ENCODE measurements around the gene LYPD5.

Gene LYPD5

GRCh38 chr19:43786665-43787064, 15.6 kb downstream of the LYPD5 start:
- Mint-ChIP-seq H3K9me3 (no peaks in the 10 kb centered on the region), H3K4me1 (peaks cover 41% of the 10 kb centered on the region), H3K36me3 (no peaks in the 10 kb centered on the region), H3K27ac (no peak overlapping the region), H3K4me3 (no peak overlapping the region)
- ATAC-seq (no peak), DNase-seq (ENCODE audit: low spot score in 2 of 2) (no peak)

DNA sequence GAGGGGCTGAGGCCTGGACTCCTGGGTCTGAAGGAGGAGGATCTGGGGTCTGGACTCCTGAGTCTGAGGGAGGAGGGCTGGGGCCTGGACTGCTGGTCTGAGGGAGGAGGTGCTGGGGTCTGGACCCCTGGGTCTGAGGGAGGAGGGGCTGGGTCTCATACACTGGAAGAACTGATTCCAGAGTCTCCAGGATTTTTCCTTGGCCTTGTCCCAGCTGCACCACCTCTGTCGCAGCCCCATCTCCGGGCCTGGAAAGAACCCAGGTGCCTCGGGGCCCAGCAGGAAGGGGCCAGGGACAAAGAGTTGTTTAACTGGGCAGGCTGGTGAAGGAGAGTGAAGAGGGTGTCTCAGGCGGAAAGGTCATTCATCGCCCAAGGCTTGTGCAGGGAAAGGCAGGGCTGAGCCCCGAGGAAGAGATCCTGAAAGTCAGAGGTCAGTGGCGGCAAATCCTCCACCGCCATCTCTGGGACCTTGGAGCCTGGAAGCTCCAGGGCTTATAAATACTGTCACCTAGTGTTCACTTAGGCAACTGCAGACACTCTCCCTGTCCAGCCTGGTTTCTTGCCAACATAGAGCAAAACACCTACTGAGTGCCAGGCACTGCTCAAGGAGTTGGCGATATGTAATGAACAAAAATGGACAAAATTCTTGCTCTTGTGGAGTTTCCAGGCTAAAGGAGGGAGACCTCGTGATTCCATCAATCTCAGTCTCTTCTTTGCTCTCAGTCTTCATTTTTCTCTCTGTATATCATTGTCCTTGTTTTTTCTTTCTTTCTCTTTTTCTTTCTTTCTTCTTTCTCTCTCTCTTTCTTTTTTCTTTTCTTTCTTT, 17.1 kb downstream of the LYPD5 start:
- peaks cover 13% of the 10 kb centered on the region for H3K36me3 Mint-ChIP-seq
- H3K4me3 Mint-ChIP-seq: peak overlapping the region; percentile 78
- peak overlapping the region; percentile 94 for H3K27ac Mint-ChIP-seq
- no peaks in the 10 kb centered on the region for H3K9me3 Mint-ChIP-seq
- H3K4me1 Mint-ChIP-seq: peaks cover 51% of the 10 kb centered on the region
- DNase-seq (ENCODE audit: low spot score in 2 of 2) (peak in 1 of 2 donors; percentile 77), ATAC-seq (no peak)

GRCh38 chr19:43784241-43784980, 17.8 kb downstream of the LYPD5 start:
- H3K27ac Mint-ChIP-seq: peak overlapping the region; percentile 94
- peaks cover 57% of the 10 kb centered on the region for H3K4me1 Mint-ChIP-seq
- peak; percentile 31 for ATAC-seq
- no peaks in the 10 kb centered on the region for H3K9me3 Mint-ChIP-seq
- peak overlapping the region; percentile 78 for H3K4me3 Mint-ChIP-seq
- peaks cover 21% of the 10 kb centered on the region for H3K36me3 Mint-ChIP-seq
- DNase-seq (ENCODE audit: low spot score in 2 of 2): peak in 1 of 2 donors; percentile 77

GRCh38 chr19:43783636-43784035, 18.6 kb downstream of the LYPD5 start:
- peaks cover 28% of the 10 kb centered on the region for H3K36me3 Mint-ChIP-seq

DNA sequence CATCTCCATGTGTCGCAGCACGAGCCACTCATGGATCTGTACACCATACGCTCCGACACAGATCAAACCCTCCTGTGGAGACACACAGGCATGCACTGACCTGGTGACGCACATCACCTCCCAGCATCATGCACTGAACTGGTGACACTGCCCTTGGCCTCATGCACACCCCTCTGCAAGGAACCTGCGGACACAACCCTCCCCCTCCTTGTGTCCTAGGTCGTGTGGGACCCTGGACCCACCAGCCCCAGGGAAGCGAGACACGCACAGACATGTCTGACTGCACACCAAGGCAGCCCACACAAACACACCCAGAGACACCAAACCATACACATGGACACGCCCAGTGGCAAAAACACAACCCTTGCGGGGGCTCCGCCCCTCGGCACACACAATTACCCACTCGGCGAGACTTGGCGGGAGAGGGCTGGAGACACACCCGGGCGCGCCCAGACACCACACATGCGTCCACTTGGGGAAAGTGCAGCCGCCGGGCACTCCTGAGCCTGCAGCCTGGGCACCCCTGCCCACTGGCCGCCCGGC, 19.5 kb downstream of the LYPD5 start:
- Mint-ChIP-seq H3K4me1 (peaks cover 74% of the 10 kb centered on the region), H3K36me3 (peaks cover 35% of the 10 kb centered on the region)
- DNase-seq (ENCODE audit: low spot score in 2 of 2): no peak

More at GRCh38 chr19:43783636-43784035, 18.6 kb downstream of the LYPD5 start:
- peak overlapping the region; percentile 94 for H3K27ac Mint-ChIP-seq
- peak overlapping the region; percentile 78 for H3K4me3 Mint-ChIP-seq
- peaks cover 65% of the 10 kb centered on the region for H3K4me1 Mint-ChIP-seq
- no peak for ATAC-seq
- no peak for DNase-seq (ENCODE audit: low spot score in 2 of 2)
- H3K9me3 Mint-ChIP-seq: no peaks in the 10 kb centered on the region

GRCh38 chr19:43782311-43782660, 20.0 kb downstream of the LYPD5 start:
- Mint-ChIP-seq H3K4me1 (peaks cover 78% of the 10 kb centered on the region), H3K4me3 (peak overlapping the region; percentile 78), H3K36me3 (peaks cover 40% of the 10 kb centered on the region), H3K9me3 (no peaks in the 10 kb centered on the region), H3K27ac (peak overlapping the region; percentile 95)
- ATAC-seq (no peak), DNase-seq (ENCODE audit: low spot score in 2 of 2) (no peak)

More for the DNA sequence above, 19.5 kb downstream of the LYPD5 start:
- Mint-ChIP-seq H3K9me3 (no peaks in the 10 kb centered on the region), H3K4me3 (peak overlapping the region; percentile 78), H3K27ac (peak overlapping the region; percentile 95)
- no peak for ATAC-seq

DNA sequence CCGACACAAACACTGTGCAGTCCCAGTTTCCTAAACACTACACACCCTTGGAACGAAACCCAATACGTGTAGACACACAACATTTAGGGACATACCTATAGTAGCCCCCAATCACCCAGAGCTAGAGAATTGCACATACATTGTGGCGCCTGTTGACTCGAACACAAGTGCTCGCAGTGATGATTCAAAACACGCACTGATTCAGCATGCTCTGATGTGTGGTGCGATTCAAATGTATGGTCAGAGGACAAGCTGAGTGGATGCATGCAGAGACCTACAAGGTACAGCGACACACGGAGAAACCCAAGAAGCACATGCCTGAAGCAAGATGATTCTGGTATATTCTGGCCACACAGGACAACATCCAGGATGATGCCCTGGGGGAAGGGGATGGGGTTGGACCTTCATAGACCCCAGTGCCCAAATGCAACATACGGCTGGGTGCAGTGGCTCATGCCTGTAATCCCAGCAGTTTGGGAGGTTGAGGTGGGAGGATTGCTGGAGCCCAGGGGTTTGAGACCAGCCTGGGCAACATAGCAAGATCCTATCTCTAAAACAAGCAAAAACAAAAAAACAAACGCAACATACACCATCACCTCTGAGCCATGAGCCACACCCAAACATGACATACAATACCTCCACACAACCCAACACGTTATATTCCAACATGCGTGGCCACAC, 20.5 kb downstream of the LYPD5 start:
- Mint-ChIP-seq H3K9me3 (no peaks in the 10 kb centered on the region), H3K4me1 (peaks cover 84% of the 10 kb centered on the region), H3K4me3 (peak overlapping the region; percentile 78), H3K27ac (peak overlapping the region; percentile 95), H3K36me3 (peaks cover 45% of the 10 kb centered on the region)
- peak; percentile 74 for ATAC-seq
- DNase-seq (ENCODE audit: low spot score in 2 of 2): peak in 1 of 2 donors; percentile 68

GRCh38 chr19:43780706-43781525, 21.3 kb downstream of the LYPD5 start, which contains the start of gene KCNN4:
Gene KCNN4, minus strand, starts transcription at chr19:43780973. Its CDS starts 112 bp downstream, at chr19:43780861.
- peaks cover 53% of the 10 kb centered on the region for H3K36me3 Mint-ChIP-seq
- H3K27ac Mint-ChIP-seq: peak within 1 kb of the TSS; percentile 95
- ATAC-seq: peak; percentile 87
- DNase-seq (ENCODE audit: low spot score in 2 of 2): peak; percentile 49 to 86
- no peaks in the 10 kb centered on the region for H3K9me3 Mint-ChIP-seq
- peaks cover 92% of the 10 kb centered on the region for H3K4me1 Mint-ChIP-seq
- H3K4me3 Mint-ChIP-seq: peak within 1 kb of the TSS; percentile 78

GRCh38 chr19:43779820-43780219, 22.4 kb downstream of the LYPD5 start:
- H3K27ac Mint-ChIP-seq: peak overlapping the region; percentile 95
- ATAC-seq: no peak
- H3K4me3 Mint-ChIP-seq: peak overlapping the region; percentile 78
- no peak for DNase-seq (ENCODE audit: low spot score in 2 of 2)
- H3K9me3 Mint-ChIP-seq: no peaks in the 10 kb centered on the region
- H3K36me3 Mint-ChIP-seq: peaks cover 64% of the 10 kb centered on the region
- peaks cover 88% of the 10 kb centered on the region for H3K4me1 Mint-ChIP-seq

GRCh38 chr19:43779147-43779819, 23.0 kb downstream of the LYPD5 start:
- DNase-seq (ENCODE audit: low spot score in 2 of 2) (no peak), ATAC-seq (no peak)
- H3K4me3 Mint-ChIP-seq: peak overlapping the region; percentile 78
- peaks cover 69% of the 10 kb centered on the region for H3K36me3 Mint-ChIP-seq
- peak overlapping the region; percentile 95 for H3K27ac Mint-ChIP-seq
- no peaks in the 10 kb centered on the region for H3K9me3 Mint-ChIP-seq
- H3K4me1 Mint-ChIP-seq: peaks cover 83% of the 10 kb centered on the region

GRCh38 chr19:43778651-43779050, 23.6 kb downstream of the LYPD5 start:
- no peak for ATAC-seq
- Mint-ChIP-seq H3K36me3 (peaks cover 74% of the 10 kb centered on the region), H3K9me3 (no peaks in the 10 kb centered on the region), H3K4me3 (peak overlapping the region; percentile 78), H3K27ac (peak overlapping the region; percentile 52), H3K4me1 (peaks cover 77% of the 10 kb centered on the region)
- no peak for DNase-seq (ENCODE audit: low spot score in 2 of 2)

GRCh38 chr19:43777163-43777695, 25.0 kb downstream of the LYPD5 start:
- Mint-ChIP-seq H3K4me1 (peaks cover 64% of the 10 kb centered on the region), H3K9me3 (no peaks in the 10 kb centered on the region), H3K27ac (peak overlapping the region; percentile 52), H3K4me3 (peak overlapping the region; percentile 78), H3K36me3 (peaks cover 88% of the 10 kb centered on the region)
- no peak for DNase-seq (ENCODE audit: low spot score in 2 of 2)
- ATAC-seq: no peak

DNA sequence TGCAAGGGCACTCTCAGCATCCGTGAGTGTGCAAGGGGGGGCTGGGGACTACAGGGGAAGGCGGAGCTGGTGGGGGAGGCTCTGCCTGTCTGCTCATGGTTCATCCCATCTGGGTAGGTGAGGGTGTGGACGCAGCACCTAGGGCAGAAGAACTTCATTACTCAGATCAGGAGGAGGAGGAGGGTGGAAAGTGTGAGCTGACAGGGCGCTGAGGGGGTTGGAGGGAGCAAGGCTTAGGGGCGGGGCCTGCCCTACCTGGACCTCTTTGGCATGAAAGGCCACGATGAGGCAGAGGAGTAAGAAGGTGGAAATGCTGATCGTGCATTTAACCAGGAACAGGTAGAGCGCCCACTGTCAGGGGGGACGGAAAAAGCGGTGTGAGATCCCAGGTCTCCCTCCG, 26.0 kb downstream of the LYPD5 start:
- ATAC-seq (peak; percentile 29), DNase-seq (ENCODE audit: low spot score in 2 of 2) (no peak)
- H3K4me3 Mint-ChIP-seq: peak overlapping the region; percentile 78
- no peaks in the 10 kb centered on the region for H3K9me3 Mint-ChIP-seq
- peak overlapping the region; percentile 23 for H3K27ac Mint-ChIP-seq
- peaks cover 54% of the 10 kb centered on the region for H3K4me1 Mint-ChIP-seq
- H3K36me3 Mint-ChIP-seq: peaks cover 94% of the 10 kb centered on the region
